GM18517 (cell line): ENCODE data around the gene RNF207.

Source experiments
- ATAC-seq: cut with Tn5 transposase; IDR thresholded peaks from one replicate; pipeline ENCODE4 v1.9.1; 2021; ENCODE audit warnings: mild to moderate bottlenecking, moderate library complexity; ENCODE audit not compliant: unreplicated experiment

Gene RNF207

DNA sequence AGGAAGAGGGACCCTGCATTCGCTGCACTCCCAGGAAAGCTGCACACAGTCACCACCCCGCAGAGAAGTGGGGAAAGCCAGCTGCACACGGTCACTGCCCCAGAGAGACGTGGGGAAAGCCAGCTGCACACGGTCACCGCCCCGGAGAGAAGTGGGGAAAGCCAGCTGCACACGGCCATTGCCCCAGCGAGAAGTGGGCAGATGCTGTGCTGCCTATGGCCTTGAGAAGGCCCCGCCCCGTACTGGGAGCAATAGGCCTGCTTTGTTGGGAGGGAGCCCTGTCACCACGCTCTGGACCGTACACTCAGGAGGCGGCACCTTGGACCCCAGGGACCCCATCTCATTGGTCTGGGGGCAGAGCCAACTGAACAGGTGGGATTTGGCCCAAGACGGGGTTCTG, 59.2 kb downstream of the RNF207 start:
- no peak for ATAC-seq

DNA sequence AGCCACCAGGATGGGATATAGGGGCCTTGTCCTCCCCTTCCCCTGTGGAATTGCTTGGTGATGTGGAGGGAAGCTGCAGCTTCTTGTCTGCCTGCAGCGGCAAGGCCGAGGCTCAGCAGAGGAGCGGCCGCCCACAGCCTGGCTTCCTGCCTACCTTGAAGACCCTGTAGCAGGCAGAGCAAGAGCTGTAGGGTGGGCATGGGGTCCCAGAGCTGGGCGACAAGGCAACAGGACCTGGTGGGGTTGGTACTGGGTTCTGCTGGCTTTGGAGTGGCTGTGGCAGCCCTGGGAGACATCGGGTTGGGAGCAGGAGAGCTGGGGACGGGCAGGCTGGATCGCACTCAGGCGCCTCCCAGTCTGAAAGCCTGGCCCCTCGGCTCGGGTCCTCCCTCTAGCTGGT, 60.7 kb downstream of the RNF207 start:
- no peak for ATAC-seq

- ATAC-seq: no peak
Measured at GRCh38 chr1:6267686-6268322, 61.9 kb downstream of the RNF207 start.

DNA sequence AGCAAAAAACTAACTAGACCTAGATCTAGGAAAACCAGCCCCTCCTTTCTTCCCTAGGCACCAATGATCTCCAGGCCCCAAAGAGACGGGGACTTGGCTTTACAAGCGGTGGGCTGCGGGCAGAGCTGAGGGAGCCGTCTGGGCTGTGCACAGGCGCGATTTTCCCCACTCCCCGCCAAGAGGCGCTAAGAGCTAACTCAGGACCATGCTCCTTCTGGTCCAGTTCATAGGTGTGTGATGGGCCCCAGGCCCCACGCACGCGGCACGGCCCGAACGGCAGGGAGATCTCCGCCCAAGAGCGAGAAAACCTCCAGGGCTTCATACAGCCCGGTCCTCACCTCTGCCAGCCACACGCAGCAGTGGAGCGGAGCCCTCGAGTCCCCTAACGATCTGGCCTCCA, 62.5 kb downstream of the RNF207 start:
- no peak for ATAC-seq

DNA sequence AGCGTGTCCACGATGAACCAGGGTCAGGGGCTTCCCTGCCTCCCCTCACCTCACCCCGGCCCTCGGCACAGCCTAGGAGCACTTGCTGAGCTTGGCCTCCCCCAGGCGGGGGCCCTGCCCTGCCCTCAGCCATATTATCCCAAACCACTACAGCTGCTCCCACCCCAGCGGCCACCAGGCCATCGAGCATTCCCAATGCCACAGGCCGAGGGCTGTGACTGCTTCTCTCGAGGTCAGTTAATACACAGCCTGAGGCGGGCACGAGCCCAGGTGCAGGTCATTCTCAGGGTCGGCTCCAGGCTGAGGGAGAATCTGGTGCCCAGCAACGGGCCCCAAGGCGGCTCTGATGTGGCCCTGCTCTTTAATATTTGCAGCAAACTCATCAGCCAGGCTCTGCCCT, 63.4 kb downstream of the RNF207 start:
- ATAC-seq: no peak

DNA sequence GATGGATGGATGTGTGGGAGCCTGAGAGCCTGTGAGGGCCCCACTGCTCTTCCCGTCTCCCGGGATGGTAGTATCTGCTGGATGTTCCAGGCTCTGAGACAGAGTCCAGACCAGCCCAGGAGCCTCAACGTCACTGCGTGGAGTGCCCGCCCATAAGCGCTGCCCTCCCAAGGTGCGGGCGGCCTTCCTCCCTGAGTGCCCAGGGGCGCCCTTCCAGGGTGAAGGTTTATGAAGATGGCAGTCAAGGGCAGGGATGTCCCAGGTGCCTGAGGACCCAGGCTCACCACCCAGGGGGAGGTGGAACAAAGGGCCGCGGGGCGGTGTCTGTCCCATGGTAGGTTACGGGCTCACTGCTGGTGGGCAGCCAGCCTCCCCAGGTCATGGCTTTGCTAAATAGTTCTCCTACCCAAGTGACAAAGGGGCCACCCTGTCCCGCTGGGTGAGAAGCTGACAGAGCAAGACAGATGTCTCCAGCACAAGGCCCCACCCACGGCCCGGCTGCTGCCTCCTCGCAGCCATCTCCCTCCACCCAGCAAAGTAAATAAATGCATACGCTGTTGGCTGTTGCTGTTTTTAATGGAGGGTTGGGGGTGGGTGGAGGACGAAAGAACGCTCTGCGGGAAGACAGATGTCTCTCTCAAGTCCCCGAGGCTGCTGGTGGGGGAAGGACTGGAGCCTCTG, 63.9 kb downstream of the RNF207 start:
- ATAC-seq: no peak

- no peak for ATAC-seq
Measured at GRCh38 chr1:6270401-6270800, 64.5 kb downstream of the RNF207 start.
